Ecto neural progenitor cell (in vitro differentiated cells): Measurements from ENCODE around the gene MED16.
"Not testable (repeated sequence)": the region's sequence is repeated elsewhere in the genome, so short reads cannot be mapped to it uniquely, and the experiment has no call there.

Experiments
- DNase-seq: peaks from one replicate; pipeline ENCODE4 v3.0.0-alpha.2; 2018; ENCODE audit warnings: low spot score

The MED16 gene

GRCh38 chr19:827710-828321 lies 65.2 kb downstream of the MED16 start, which contains the start of gene AZU1:
TSS of gene AZU1 (plus strand) at chr19:827837. CDS start at chr19:827847, 10 bp downstream.
- DNase-seq = no peak

GRCh38 chr19:827314-827709 lies 65.7 kb downstream of the MED16 start:
- no peak for DNase-seq

GRCh38 chr19:825897-826644 lies 66.9 kb downstream of the MED16 start:
- no peak for DNase-seq

- no peak for DNase-seq
Observed at GRCh38 chr19:824885-825284, 68.1 kb downstream of the MED16 start.

- no peak for DNase-seq
Observed at GRCh38 chr19:823565-824121, 69.3 kb downstream of the MED16 start.

- peak; percentile 86 for DNase-seq
Observed at GRCh38 chr19:821825-822503, 71.0 kb downstream of the MED16 start, which contains the start of gene PLPPR3. TSS of gene PLPPR3 (minus strand) at chr19:821955. CDS start at chr19:821559, 396 bp downstream.

GRCh38 chr19:821231-821824 lies 71.7 kb downstream of the MED16 start:
- DNase-seq = peak; percentile 71

- not testable (repeated sequence) for DNase-seq
Observed at GRCh38 chr19:820212-820611, 72.8 kb downstream of the MED16 start.
